DND-41 (cell line): ENCODE data around the gene LINS1.

Experiments
- CTCF ChIP-seq: IDR thresholded peaks from 2 replicates; pipeline ENCODE4 v1.5.1; 2012; ENCODE audit warnings: borderline replicate concordance, low read length, moderate library complexity, mild to moderate bottlenecking; ENCODE audit not compliant: poor library complexity, severe bottlenecking; ENCODE audit errors: extremely low read depth
- EZH2 ChIP-seq: IDR thresholded peaks from 3 replicates; pipeline ENCODE4 v1.6.1; 2012; ENCODE audit warnings: borderline replicate concordance, low read depth, mild to moderate bottlenecking, moderate library complexity, low read length, inconsistent platforms; ENCODE audit not compliant: severe bottlenecking

DNA sequence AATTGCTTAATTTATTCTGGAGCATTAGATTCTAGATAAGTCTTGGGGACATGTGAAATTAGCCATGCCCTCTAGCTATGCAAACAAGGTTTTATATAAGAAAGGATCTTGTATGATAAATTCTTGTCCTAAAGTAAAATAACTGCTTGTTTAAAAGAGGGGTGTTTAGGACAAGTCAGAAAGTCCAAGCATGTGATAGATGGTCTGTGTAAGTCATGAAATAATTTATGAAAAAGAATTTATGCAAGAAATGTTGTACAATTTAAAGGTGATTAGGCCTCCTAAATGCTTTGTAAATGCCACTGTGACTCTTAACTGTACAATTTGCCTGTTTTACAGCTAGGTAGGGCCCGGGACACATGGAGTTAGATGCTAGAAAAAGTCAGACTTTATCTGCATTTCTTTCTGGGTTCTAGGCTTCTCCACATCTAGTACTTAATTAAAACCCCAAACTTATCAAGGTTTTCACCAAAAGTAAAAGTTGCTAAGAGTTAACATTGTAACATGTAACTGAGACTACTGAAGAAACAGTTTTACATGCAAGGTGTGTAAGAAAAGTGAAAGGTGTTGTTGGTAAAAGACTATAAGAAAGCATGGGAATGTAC lies 13.2 kb downstream of the LINS1 start:
- no peak for TF ChIP-seq CTCF
- TF ChIP-seq EZH2 = no peak
